ENCODE data around the gene HERC6.
"Not testable (repeated sequence)": the region's sequence is repeated elsewhere in the genome, so short reads cannot be mapped to it uniquely, and the experiment has no call there.

Gene HERC6

DNA sequence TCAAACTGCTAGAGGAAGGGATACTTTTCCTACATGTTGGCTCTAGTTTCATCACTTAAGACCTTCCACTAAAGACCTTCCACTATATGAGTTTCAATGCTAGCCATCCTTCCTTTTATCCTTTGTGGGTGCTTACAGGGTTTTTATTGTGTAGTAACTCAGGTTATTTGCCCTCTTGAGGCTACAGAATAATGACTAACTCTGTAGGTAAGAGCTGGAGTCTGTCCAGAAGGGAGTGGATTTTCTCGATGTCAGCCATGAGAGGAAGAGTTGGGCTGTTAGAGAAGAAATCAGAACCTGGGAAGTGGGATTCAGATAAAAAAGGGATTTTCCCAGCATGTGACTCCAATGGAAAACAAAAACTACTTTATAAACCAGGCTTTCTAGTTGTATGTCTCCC, 50.7 kb downstream of the HERC6 start:
- Histone ChIP-seq H3K4me3 (replicated peaks; ENCODE audit: insufficient read depth, low read length) (no peak overlapping the region), H3K27me3 (ENCODE audit: insufficient read depth, poor library complexity, severe bottlenecking) (no peaks in the 10 kb centered on the region), H3K27ac (replicated peaks) (no peak overlapping the region)
- no peak for TF ChIP-seq SPI1 (IDR thresholded peaks at IDR 0.05; ENCODE audit: borderline replicate concordance, low read depth)
- TF ChIP-seq, protein P1, sequence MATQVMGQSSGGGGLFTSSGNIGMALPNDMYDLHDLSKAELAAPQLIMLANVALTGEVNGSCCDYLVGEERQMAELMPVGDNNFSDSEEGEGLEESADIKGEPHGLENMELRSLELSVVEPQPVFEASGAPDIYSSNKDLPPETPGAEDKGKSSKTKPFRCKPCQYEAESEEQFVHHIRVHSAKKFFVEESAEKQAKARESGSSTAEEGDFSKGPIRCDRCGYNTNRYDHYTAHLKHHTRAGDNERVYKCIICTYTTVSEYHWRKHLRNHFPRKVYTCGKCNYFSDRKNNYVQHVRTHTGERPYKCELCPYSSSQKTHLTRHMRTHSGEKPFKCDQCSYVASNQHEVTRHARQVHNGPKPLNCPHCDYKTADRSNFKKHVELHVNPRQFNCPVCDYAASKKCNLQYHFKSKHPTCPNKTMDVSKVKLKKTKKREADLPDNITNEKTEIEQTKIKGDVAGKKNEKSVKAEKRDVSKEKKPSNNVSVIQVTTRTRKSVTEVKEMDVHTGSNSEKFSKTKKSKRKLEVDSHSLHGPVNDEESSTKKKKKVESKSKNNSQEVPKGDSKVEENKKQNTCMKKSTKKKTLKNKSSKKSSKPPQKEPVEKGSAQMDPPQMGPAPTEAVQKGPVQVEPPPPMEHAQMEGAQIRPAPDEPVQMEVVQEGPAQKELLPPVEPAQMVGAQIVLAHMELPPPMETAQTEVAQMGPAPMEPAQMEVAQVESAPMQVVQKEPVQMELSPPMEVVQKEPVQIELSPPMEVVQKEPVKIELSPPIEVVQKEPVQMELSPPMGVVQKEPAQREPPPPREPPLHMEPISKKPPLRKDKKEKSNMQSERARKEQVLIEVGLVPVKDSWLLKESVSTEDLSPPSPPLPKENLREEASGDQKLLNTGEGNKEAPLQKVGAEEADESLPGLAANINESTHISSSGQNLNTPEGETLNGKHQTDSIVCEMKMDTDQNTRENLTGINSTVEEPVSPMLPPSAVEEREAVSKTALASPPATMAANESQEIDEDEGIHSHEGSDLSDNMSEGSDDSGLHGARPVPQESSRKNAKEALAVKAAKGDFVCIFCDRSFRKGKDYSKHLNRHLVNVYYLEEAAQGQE (IDR thresholded peaks at IDR 0.05; ENCODE audit: insufficient replicate concordance, low read depth), result no peak
- TF ChIP-seq, protein P2, sequence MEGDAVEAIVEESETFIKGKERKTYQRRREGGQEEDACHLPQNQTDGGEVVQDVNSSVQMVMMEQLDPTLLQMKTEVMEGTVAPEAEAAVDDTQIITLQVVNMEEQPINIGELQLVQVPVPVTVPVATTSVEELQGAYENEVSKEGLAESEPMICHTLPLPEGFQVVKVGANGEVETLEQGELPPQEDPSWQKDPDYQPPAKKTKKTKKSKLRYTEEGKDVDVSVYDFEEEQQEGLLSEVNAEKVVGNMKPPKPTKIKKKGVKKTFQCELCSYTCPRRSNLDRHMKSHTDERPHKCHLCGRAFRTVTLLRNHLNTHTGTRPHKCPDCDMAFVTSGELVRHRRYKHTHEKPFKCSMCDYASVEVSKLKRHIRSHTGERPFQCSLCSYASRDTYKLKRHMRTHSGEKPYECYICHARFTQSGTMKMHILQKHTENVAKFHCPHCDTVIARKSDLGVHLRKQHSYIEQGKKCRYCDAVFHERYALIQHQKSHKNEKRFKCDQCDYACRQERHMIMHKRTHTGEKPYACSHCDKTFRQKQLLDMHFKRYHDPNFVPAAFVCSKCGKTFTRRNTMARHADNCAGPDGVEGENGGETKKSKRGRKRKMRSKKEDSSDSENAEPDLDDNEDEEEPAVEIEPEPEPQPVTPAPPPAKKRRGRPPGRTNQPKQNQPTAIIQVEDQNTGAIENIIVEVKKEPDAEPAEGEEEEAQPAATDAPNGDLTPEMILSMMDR (IDR thresholded peaks at IDR 0.05; ENCODE audit: insufficient read depth, low read length), result no peak
- TF ChIP-seq POLR2AphosphoS5 (IDR thresholded peaks at IDR 0.05; ENCODE audit: low read depth), result no peak
- TF ChIP-seq GABPA (IDR thresholded peaks at IDR 0.05; ENCODE audit: low read depth), result no peak
- no peak for DNase-seq (ENCODE audit: low read depth in 1 of 2, low spot score in 1 of 2)

DNA sequence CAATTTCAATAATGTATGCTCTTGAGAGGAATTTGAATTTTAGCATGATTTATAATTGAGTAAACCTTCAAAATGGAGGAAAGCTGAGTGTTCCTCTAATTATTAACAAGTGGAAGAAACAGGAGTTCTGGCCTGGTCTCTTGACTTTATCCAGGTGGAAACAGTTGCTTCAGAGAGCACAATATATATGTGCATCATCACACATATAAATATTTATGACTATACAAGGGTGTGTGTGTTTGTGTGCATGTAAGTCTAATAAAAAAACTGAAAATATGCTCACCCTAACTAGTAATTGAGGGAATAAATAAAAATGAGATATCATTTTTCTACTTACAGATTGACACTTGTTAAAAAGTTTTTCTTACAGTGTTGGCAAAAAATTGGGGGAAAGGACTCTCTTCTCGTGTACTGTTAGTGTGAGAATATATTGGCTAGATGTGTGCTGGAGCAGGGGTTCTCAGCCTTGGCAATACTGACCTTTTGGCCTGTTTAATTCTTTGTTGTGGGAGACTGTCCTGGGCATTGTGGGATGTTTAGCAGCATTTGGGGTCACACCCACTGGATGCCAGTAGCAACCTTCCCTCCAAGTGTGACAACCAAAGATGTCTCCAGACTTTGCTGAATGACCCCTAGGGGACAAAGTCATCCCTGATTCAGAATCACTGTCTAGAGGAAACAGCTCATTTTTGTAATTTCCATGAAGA, 57.5 kb downstream of the HERC6 start:
- TF ChIP-seq, protein P1 (IDR thresholded peaks at IDR 0.05; ENCODE audit: insufficient replicate concordance, low read depth), result no peak
- TF ChIP-seq POLR2AphosphoS5 (IDR thresholded peaks at IDR 0.05; ENCODE audit: low read depth) (no peak), GABPA (IDR thresholded peaks at IDR 0.05; ENCODE audit: low read depth) (no peak), SPI1 (IDR thresholded peaks at IDR 0.05; ENCODE audit: borderline replicate concordance, low read depth) (no peak)
- TF ChIP-seq, protein P2 (IDR thresholded peaks at IDR 0.05; ENCODE audit: insufficient read depth, low read length), result no peak
- Histone ChIP-seq H3K27me3 (ENCODE audit: insufficient read depth, poor library complexity, severe bottlenecking) (no peaks in the 10 kb centered on the region), H3K27ac (replicated peaks) (no peak overlapping the region), H3K4me3 (replicated peaks; ENCODE audit: insufficient read depth, low read length) (no peak overlapping the region)
- DNase-seq (ENCODE audit: low read depth in 1 of 2, low spot score in 1 of 2), result no peak

DNA sequence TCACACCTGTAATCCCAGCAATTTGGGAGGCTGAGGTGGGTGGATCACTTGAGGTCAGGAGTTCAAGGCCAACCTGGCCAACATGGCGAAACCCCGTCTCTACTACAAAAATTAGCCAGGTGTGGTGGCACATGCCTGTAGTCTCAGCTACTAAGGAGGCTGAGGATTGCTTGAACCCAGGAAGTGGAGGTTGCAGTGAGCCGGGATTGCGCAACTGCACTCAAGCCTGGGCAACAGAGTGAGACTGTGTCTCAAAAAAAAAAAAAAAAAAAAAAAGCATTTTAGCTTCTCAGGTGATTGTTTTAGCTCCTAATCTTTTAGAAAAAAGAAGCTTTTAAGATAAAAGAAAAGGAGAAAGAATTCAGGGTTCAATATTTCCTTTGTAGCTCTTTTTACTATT, 59.2 kb downstream of the HERC6 start:
- H3K27ac ChIP-seq (replicated peaks); H3K4me3 ChIP-seq (replicated peaks; ENCODE audit: insufficient read depth, low read length); DNase-seq (ENCODE audit: low read depth in 1 of 2, low spot score in 1 of 2); H3K27me3 ChIP-seq (ENCODE audit: insufficient read depth, poor library complexity, severe bottlenecking): not testable (repeated sequence)

DNA sequence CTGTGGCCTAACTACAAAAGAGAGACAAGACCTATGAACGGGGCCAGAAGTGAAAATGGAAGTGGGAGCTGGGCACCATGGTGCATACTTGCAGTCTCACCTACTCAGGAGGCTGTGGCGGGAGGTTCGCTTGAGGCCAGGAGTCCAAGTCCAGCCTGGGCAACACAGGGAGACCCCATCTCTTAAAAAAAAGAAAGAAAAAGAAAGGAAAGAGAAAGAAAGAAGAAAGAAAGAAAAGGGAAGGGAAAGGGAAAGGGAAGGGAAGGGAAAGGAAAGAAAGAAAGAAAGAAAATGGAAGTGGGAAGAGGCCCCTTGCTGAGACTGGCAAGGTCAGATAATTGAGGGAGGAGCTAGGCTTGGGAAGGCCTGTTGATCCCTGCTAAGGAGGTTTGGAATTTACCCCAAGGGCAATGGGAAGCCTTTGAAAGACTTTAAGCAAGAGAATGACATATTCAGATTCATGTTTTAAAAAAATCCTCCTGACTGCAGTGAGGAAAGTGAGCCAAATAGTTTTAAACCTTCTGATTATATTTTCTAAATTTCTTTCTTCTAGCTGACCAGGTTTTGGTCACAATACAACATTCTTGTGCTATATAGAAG, 60.6 kb downstream of the HERC6 start:
- DNase-seq (ENCODE audit: low read depth in 1 of 2, low spot score in 1 of 2), result no peak
- H3K27ac ChIP-seq (replicated peaks), result no peak overlapping the region
- TF ChIP-seq POLR2AphosphoS5 (IDR thresholded peaks at IDR 0.05; ENCODE audit: low read depth) (no peak), GABPA (IDR thresholded peaks at IDR 0.05; ENCODE audit: low read depth) (no peak), SPI1 (IDR thresholded peaks at IDR 0.05; ENCODE audit: borderline replicate concordance, low read depth) (no peak)
- TF ChIP-seq, protein P1 (IDR thresholded peaks at IDR 0.05; ENCODE audit: insufficient replicate concordance, low read depth), result no peak
- TF ChIP-seq, protein P2 (IDR thresholded peaks at IDR 0.05; ENCODE audit: insufficient read depth, low read length), result no peak

More for the DNA sequence above, 60.6 kb downstream of the HERC6 start:
- Histone ChIP-seq H3K4me3 (replicated peaks; ENCODE audit: insufficient read depth, low read length) (no peak overlapping the region), H3K27me3 (ENCODE audit: insufficient read depth, poor library complexity, severe bottlenecking) (no peaks in the 10 kb centered on the region)

Data from HL-60 (cell line).